PC-3 (cell line): ENCODE data around the gene NEURL3. TPM values are rescaled to one million over a fixed set of nuclear protein-coding genes. Genes with fewer than 3 reads are reported as not detected.

ENCODE experiments used
- ATAC-seq: fragments of 200-7000 bp; cut with Tn5 transposase; 2 replicates; pipeline ENCODE4 v1.9.1; 2020; ENCODE audit warnings: mild to moderate bottlenecking, moderate library complexity
- BruUV-seq: library from RNA; stranded (reverse); fragments of 400-500 nt; replicated peaks from 2 replicates; lab custom pipeline; 2021; lab: Mats Ljungman, UMichigan
- CTCF ChIA-PET: fragments of 300-600 bp; sonication (Branson Sonifier 250); formaldehyde crosslinking; loops from one replicate; lab custom pipeline; 2022; ENCODE audit warnings: antibody characterized with exemption; lab: Charles Lee
- POLR2A ChIA-PET: fragments of 300-600 bp; sonication (Branson Sonifier 250); formaldehyde crosslinking; loops from one replicate; lab custom pipeline; 2022; ENCODE audit warnings: antibody characterized with exemption; ENCODE audit not compliant: unreplicated experiment; lab: Charles Lee
- DNase-seq: peaks from one replicate; pipeline ENCODE4 v3.0.0-alpha.2; 2015
- H2AFZ ChIP-seq: fragments of 300-600 bp; sonication (generic); 2 replicates; pipeline ENCODE4 v1.6.0; 2016; ENCODE audit warnings: antibody characterized with exemption, low read length
- H3F3A ChIP-seq: fragments of 300-600 bp; sonication (generic); one replicate; pipeline ENCODE4 v1.6.0; 2017; ENCODE audit warnings: antibody characterized with exemption, low read length, control low read depth, mild to moderate bottlenecking; ENCODE audit not compliant: unreplicated experiment
- H3K27ac ChIP-seq: fragments of 300-600 bp; sonication (generic); 2 replicates; pipeline ENCODE4 v1.5.1; 2016; ENCODE audit warnings: mild to moderate bottlenecking, low read length
- H3K27me3 ChIP-seq: fragments of 300-600 bp; sonication (generic); 2 replicates; pipeline ENCODE4 v1.6.1; 2016; ENCODE audit warnings: low read length, mixed read lengths
- H3K36me3 ChIP-seq: fragments of 300-600 bp; sonication (generic); 2 replicates; pipeline ENCODE4 v1.6.1; 2016; ENCODE audit warnings: low read depth, mixed run types, low read length, mixed read lengths
- H3K4me1 ChIP-seq: fragments of 300-600 bp; sonication (generic); 2 replicates; pipeline ENCODE4 v1.5.1; 2016; ENCODE audit warnings: low read length; ENCODE audit not compliant: insufficient read depth
- H3K4me2 ChIP-seq: fragments of 300-600 bp; sonication (generic); 2 replicates; pipeline ENCODE4 v1.6.0; 2016; ENCODE audit warnings: low read length
- H3K4me3 ChIP-seq: fragments of 300-600 bp; sonication (generic); 2 replicates; pipeline ENCODE4 v1.5.1; 2016; ENCODE audit warnings: mild to moderate bottlenecking, low read length, mixed read lengths
- H3K79me2 ChIP-seq: fragments of 300-600 bp; sonication (generic); 2 replicates; pipeline ENCODE4 v1.6.1; 2017; ENCODE audit warnings: low read length, mixed read lengths
- H3K9ac ChIP-seq: fragments of 300-600 bp; sonication (generic); 2 replicates; pipeline ENCODE4 v1.6.0; 2016; ENCODE audit warnings: mild to moderate bottlenecking, low read length
- H3K9me2 ChIP-seq: fragments of 300-600 bp; sonication (generic); replicated peaks from 2 replicates; pipeline ENCODE4 v1.6.1; 2016; ENCODE audit warnings: mixed run types, low read length, mixed read lengths
- H3K9me3 ChIP-seq: fragments of 300-600 bp; sonication (generic); 2 replicates; pipeline ENCODE4 v1.6.1; 2016; ENCODE audit warnings: low read length, mixed read lengths
- H4K20me1 ChIP-seq: fragments of 300-600 bp; sonication (generic); 2 replicates; pipeline ENCODE4 v1.6.1; 2016; ENCODE audit warnings: low read length, mixed read lengths
- CTCF ChIP-seq: fragments of 300-600 bp; sonication (generic); conservative IDR thresholded peaks from 2 replicates; pipeline ENCODE4 v1.5.1; 2017; ENCODE audit warnings: antibody characterized with exemption, low read depth, mild to moderate bottlenecking, low read length
- EZH2 ChIP-seq: fragments of 300-600 bp; sonication (generic); IDR thresholded peaks from one replicate; pipeline ENCODE4 v1.6.1; 2017; ENCODE audit warnings: antibody characterized with exemption, mild to moderate bottlenecking, low read length; ENCODE audit not compliant: unreplicated experiment
- EZH2phosphoT487 ChIP-seq: fragments of 300-600 bp; sonication (generic); IDR thresholded peaks from 2 replicates; pipeline ENCODE4 v1.6.1; 2018; ENCODE audit warnings: mild to moderate bottlenecking, antibody characterized with exemption, low read length, borderline replicate concordance
- intact Hi-C: fragments of 100-400 bp; cut with micrococcal nuclease; formaldehyde crosslinking; loops from 2 replicates; pipeline ENCODE4 v1.9.0; 2023
- total RNA-seq: library from RNA; depleted of rRNA; stranded (reverse); fragments of >200 nt; gene quantifications from 2 replicates; pipeline ENCODE4 v1.2.3, GENCODE V29; 2014

Gene NEURL3
- total RNA-seq, 1 experiment from 2014 or later = 0.18 TPM

GRCh38 chr2:96532641-96533291, 27.6 kb upstream of the NEURL3 start:
- Histone ChIP-seq H3K4me2 (peak overlapping the region; percentile 85), H3K4me3 (no peak overlapping the region), H3K9me3 (no peaks in the 10 kb centered on the region), H3F3A (no peaks in the 10 kb centered on the region), H3K79me2 (no peaks in the 10 kb centered on the region), H3K27me3 (no peaks in the 10 kb centered on the region), H3K9me2 (no peaks in the 10 kb centered on the region), H3K9ac (no peak overlapping the region), H3K27ac (no peak overlapping the region), H3K4me1 (peaks cover 21% of the 10 kb centered on the region), H3K36me3 (no peaks in the 10 kb centered on the region), H2AFZ (no peak overlapping the region), H4K20me1 (no peaks in the 10 kb centered on the region)
- ChIA-PET CTCF (interaction anchor here (0.6 kb wide), 1 partner anchor 210 kb away, joined by 6 read pairs; no protein-coding TSS in a partner anchor), POLR2A (interaction anchor here (0.6 kb wide), 1 partner anchor 222 kb away, joined by 5 read pairs; no protein-coding TSS in a partner anchor)
- intact Hi-C loops = no loop called here
- TF ChIP-seq EZH2 = no peak
- TF ChIP-seq CTCF = no peak
- no peak for TF ChIP-seq EZH2phosphoT487
- BruUV-seq = no TSS peak
- ATAC-seq = no peak
- no peak for DNase-seq

- H3K4me3 ChIP-seq = peak overlapping the region; percentile 56
- ChIA-PET CTCF (interaction anchor here (0.6 kb wide), 1 partner anchor 510 kb away, joined by 3 read pairs; no protein-coding TSS in a partner anchor), POLR2A (no interaction called here)
- intact Hi-C loops = no loop called here
- no peaks in the 10 kb centered on the region for H3K36me3 ChIP-seq
- no peak overlapping the region for H3K27ac ChIP-seq
- H3F3A ChIP-seq = no peaks in the 10 kb centered on the region
- BruUV-seq = no TSS peak
- peaks cover 21% of the 10 kb centered on the region for H3K4me1 ChIP-seq
- H2AFZ ChIP-seq = peak overlapping the region; percentile 61
- TF ChIP-seq EZH2phosphoT487 (no peak), EZH2 (no peak), CTCF (no peak)
- H3K79me2 ChIP-seq = no peaks in the 10 kb centered on the region
- no peak overlapping the region for H3K9ac ChIP-seq
- DNase-seq (peak; percentile 98), ATAC-seq (peak; percentile 71)
- no peaks in the 10 kb centered on the region for H4K20me1 ChIP-seq
- H3K4me2 ChIP-seq = peak overlapping the region; percentile 85
- H3K9me3 ChIP-seq = no peaks in the 10 kb centered on the region
- H3K9me2 ChIP-seq = no peaks in the 10 kb centered on the region
- H3K27me3 ChIP-seq = no peaks in the 10 kb centered on the region
Measured at GRCh38 chr2:96531872-96532505, 26.8 kb upstream of the NEURL3 start.

GRCh38 chr2:96531366-96531765, 26.2 kb upstream of the NEURL3 start:
- peaks cover 21% of the 10 kb centered on the region for H3K4me1 ChIP-seq

More at GRCh38 chr2:96531366-96531765, 26.2 kb upstream of the NEURL3 start:
- no peak overlapping the region for H3K9ac ChIP-seq
- TF ChIP-seq EZH2 = no peak
- TF ChIP-seq CTCF = no peak
- no peak for TF ChIP-seq EZH2phosphoT487
- H3K36me3 ChIP-seq = no peaks in the 10 kb centered on the region
- no TSS peak for BruUV-seq
- no peaks in the 10 kb centered on the region for H3F3A ChIP-seq
- H3K27me3 ChIP-seq = no peaks in the 10 kb centered on the region
- no peaks in the 10 kb centered on the region for H3K9me3 ChIP-seq
- H3K79me2 ChIP-seq = no peaks in the 10 kb centered on the region
- POLR2A ChIA-PET = no interaction called here
- DNase-seq = no peak
- CTCF ChIA-PET = interaction anchor here (0.6 kb wide), 1 partner anchor 509 kb away, joined by 3 read pairs; no protein-coding TSS in a partner anchor
- ATAC-seq = no peak
- no peaks in the 10 kb centered on the region for H3K9me2 ChIP-seq
- peak overlapping the region; percentile 61; the same call in 1 of the 2 replicates for H2AFZ ChIP-seq
- peak overlapping the region; percentile 56; the same call in 1 of the 2 replicates for H3K4me3 ChIP-seq
- H3K27ac ChIP-seq = no peak overlapping the region
- intact Hi-C loops = no loop called here
- H3K4me2 ChIP-seq = peak overlapping the region; percentile 85
- no peaks in the 10 kb centered on the region for H4K20me1 ChIP-seq
